Stimulated activated CD8-positive, alpha-beta memory T cell treated with anti-CD3 and anti-CD28 coated beads, Interleukin-15, amount 100 ng/mL, for 48 hours (primary cell): ENCODE measurements around the gene CACNA2D4.

ENCODE experiments used
- DNase-seq, 2 donors: peaks; one replicate each; pipeline ENCODE4 v3.0.0-alpha.2; 2020; ENCODE audit warnings: low read depth in 2 of 2

CACNA2D4 gene

GRCh38 chr12:1778911-1779310 is 139.5 kb downstream of the CACNA2D4 start:
- no peak for DNase-seq

- DNase-seq: no peak
Measured at GRCh38 chr12:1777798-1778197, 140.7 kb downstream of the CACNA2D4 start.

DNA sequence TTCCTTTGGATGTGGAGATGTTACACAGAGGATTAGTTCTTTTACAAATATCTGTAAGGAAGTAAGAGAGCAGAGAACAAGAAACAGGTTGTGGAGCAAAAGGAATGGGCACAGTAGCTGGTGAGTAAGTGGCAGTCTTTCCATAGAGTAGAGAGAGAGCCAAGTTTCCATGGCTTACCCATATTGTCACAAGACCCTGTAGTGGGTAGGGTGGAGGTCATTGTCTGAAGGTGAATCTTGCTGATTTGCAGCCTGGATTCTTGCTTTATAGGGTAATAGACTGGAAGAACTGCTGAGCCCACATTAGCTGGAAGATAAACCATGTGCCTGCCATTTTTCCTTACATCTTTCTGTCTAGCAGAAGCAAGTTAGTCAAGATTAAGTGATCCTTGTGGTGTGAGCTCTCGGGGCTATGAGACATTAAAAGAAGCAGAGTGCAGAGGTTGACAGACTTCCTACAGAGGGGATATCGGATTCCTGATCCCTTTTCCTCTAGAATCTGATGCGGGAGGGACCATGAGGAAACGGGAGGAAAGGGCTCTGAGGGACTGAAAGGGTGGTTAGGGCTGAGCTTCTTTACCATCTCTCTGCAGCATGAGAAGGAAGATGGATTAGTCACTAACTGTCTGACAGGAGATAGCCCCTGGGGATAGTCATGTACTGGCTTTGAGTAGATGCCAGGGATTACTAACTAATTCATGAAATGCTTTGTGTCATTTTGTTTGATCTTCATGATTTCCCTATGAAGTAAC is 142.1 kb downstream of the CACNA2D4 start:
- DNase-seq: no peak

DNA sequence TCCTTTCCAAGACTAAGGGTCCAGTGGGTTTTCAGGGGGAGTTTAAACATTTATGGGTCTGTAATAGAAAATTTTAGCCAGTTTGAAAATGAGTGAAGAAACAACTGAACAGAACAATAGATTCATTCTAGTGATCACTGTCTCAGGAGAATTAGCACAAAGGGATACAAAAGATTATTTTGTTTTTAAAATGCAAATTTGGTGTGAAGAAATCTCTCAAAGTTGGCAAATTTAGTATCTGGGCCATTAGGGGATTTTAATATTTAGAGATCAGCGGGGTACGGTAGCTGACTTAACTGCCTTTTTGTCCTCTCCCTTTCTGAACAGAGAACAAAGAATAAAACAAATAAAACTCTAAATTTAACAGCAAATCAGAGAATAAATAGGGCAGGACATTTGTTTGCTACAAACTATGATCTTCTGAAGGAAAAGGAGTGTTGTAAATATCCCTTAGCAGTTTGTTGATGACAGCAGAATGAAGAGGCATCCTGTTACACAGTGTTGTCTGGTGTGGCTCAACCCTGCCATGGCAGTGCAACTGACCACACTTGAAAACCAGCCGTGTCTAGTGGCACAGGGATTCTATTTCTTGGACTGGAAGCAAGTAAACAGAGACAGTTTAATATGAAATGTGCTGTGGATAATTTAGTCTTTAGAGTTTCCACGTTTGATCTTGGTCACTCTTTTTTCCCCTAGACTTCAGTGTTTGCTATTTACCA is 144.4 kb downstream of the CACNA2D4 start:
- no peak for DNase-seq

- DNase-seq: no peak
Measured at GRCh38 chr12:1769809-1770494, 148.5 kb downstream of the CACNA2D4 start.

GRCh38 chr12:1768615-1769014 is 149.8 kb downstream of the CACNA2D4 start:
- no peak for DNase-seq

- no peak for DNase-seq
Measured at GRCh38 chr12:1767407-1768090, 150.9 kb downstream of the CACNA2D4 start.

GRCh38 chr12:1766110-1766509 is 152.3 kb downstream of the CACNA2D4 start:
- DNase-seq: no peak

DNA sequence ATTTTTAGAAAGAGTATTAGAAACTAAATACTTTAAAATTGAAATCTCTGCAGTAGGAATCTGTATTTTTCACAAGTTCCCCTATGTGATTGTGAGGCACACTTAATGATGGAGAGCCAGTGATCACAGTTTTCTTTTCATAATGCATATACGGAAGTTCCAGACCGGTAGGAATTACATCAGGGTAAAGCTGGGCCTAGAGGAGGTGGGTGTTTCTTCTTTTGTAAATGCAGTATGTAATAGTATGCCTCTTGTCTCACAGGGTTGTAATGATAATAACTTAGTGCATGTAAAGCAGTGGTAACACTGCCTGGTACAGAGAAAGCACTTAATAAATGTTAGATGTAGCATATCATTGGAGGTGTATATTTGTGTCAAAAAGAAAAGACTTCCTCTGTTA is 155.3 kb downstream of the CACNA2D4 start:
- DNase-seq: no peak

- DNase-seq: no peak
Measured at GRCh38 chr12:1761857-1762256, 156.6 kb downstream of the CACNA2D4 start.

DNA sequence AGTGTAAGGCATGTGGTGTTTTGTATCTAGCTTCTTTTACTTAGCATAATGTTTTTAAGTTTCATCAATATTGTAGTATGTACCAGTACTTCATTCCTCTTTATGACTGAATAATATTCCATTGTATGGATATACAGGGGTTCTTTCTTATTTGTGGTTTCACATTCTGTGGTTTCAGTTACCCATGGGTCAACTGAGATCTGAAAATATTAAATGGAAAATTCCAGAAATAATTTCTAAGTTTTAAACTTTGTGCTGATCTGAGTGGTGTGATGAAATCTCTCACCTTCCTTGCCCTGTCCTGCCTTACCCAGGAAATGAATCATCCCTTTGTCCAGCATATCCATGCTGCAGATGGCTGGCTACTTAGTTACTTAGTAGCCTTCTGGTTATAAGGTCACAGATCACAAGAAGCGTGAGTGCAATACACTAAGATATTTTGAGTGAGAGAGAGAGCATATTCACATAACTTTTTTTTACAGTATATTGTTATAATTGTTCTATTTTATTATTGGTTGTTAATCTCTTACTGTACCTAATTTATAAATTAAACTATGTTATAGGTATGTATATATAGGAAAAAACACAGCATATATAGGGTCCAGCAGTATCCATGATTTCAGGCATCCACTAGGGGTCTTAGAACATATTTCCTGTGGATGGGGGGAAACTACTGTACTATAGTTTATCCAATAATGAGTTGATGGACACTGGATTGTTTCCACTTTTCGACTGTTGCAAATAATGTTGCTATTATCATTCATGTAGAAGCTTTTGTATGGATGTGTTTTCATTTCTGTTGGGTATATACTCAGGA is 157.7 kb downstream of the CACNA2D4 start:
- DNase-seq: no peak

GRCh38 chr12:1758887-1759286 is 159.6 kb downstream of the CACNA2D4 start:
- no peak for DNase-seq

DNA sequence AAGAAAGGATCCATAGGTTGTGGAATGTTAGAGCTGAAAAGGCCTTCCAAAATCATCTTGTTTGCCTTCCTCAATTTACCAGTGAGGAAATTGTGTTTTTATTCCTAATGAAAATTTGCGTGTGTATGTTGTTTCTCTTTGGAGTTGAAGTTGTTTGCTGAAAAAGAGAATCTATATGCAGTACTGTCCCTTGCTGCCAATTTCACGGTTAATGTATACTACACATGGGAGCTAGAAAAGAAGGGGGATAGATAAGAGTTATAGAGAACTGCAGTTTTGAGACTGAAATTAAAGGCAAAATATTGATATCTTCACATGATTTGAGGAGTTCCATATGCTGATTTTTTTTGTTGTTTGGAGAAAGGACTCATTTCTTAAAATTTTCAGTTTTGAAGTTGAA is 160.1 kb downstream of the CACNA2D4 start:
- no peak for DNase-seq

DNA sequence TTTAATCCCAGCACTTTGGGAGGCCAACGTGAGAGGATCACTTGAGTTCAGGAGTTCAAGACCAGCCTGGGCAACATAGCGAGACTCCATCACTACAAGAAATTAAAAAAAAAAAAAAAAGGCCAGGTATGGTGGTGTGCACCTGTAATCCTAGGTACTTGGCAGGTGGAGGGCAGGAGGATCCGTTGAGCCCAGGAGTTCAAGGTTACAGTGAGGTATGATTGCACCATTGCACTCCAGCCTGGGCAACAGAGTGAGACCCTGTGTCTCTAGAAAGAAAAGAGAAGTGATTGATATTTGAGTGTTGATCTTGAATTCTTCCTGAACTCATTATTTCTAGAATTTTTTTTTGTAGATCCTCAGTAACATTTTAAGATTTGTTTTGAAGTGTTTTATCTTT is 168.2 kb downstream of the CACNA2D4 start:
- DNase-seq: no peak

DNA sequence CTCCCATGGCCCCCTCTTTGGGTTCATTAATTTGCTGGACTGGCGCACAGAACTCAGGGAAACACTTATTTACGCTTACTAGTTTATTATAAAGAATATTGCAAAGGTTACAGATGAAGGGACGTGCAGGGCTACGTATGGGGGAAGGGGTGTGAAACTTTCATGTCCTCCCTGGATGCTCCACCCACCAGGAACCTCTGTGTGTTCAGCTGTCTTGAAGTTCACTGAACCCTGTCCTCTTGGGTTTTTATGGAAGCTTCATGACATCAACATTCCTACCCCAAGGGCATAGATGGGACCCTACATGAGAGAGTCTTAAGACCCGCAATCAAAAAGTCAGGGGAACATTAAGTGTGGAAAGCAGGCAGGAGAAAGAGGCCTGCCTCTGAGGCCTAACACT is 169.4 kb downstream of the CACNA2D4 start:
- no peak for DNase-seq

DNA sequence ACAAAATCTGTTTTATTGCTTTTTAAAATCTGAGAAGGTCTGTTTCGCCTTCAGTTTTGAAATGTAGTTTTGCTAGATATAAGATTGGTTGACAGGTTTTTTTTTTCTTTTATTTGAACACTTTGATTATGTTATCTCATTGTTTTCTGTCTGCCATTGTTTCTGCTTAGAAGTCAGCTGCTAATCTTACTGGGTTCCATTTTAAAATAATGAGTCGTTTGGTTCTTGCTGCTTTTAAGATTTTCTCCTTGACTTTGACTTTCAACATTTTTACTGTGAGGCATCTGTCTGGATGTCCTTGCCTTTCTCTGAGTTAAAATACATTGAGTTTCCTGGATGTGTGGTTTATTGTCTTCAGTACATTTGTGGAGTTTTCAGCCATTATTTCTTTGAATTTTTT is 170.8 kb downstream of the CACNA2D4 start:
- no peak for DNase-seq

DNA sequence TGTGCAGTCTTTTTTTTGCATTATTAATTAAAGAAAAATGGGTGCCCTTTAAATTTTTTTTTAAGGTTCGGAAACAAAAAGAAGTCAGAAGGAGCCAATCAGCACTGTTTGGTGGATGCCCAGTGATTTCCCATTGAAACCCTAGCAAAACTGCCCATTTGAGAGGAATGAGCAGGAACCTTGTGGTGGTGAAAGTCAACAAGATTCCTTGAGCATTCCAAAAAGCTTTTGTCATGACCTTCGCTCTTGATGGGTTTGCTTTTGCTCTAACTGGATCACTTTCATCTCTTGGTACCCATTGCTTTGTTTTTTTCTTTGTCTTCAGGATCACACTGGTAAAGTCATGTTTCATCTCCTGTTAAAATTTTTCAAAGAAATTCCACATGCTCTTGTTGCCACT is 173.5 kb downstream of the CACNA2D4 start:
- DNase-seq: no peak
